ENCODE measurements around the gene ADAD2. TPM values are rescaled to one million over a fixed set of nuclear protein-coding genes. Genes with fewer than 3 reads are reported as not detected.

The ADAD2 gene
- total and polyA plus RNA-seq, 11 donors: 0.21 to 1.3 (median 0.58) TPM; not detected in 3

- 78 to 89% (median 84%) methylated on average over 9 of the region's 9 CpGs for WGBS, 4 donors
- H3K9me3 ChIP-seq: no peaks in the 10 kb centered on the region
- no peaks in the 10 kb centered on the region for H3K36me3 ChIP-seq
- H3K27me3 ChIP-seq: peaks cover 0 to 47% (median 6%) of the 10 kb centered on the region in 9 donors
- ATAC-seq (no peak), DNase-seq (no peak)
- no peak overlapping the region for H3K4me3 ChIP-seq
- no peak overlapping the region for H3K27ac ChIP-seq
- TF ChIP-seq CTCF (IDR thresholded peaks at IDR 0.05): no peak
- no peak for TF ChIP-seq POLR2A (IDR thresholded peaks at IDR 0.05)
- intact Hi-C loops (cut with DNase I): no loop called here
- peaks cover 0 to 9% (median 0%) of the 10 kb centered on the region in 12 donors for H3K4me1 ChIP-seq
Observed at GRCh38 chr16:84242839-84243238, 51.9 kb downstream of the ADAD2 start.

GRCh38 chr16:84243732-84244131, 52.8 kb downstream of the ADAD2 start:
- 25 to 92% (median 82%) methylated on average over 1 of the region's 1 CpG for WGBS, 4 donors
- Histone ChIP-seq H3K36me3 (no peaks in the 10 kb centered on the region), H3K27me3 (peaks cover 0 to 44% (median 4%) of the 10 kb centered on the region in 9 donors), H3K9me3 (no peaks in the 10 kb centered on the region), H3K4me3 (no peak overlapping the region), H3K27ac (no peak overlapping the region), H3K4me1 (peaks cover 0 to 9% (median 0%) of the 10 kb centered on the region in 12 donors)
- no peak for TF ChIP-seq POLR2A (IDR thresholded peaks at IDR 0.05)
- no peak for TF ChIP-seq CTCF (IDR thresholded peaks at IDR 0.05)
- DNase-seq (no peak), ATAC-seq (no peak)
- intact Hi-C loops (cut with DNase I): no loop called here

GRCh38 chr16:84244728-84245127, 53.8 kb downstream of the ADAD2 start:
- H3K36me3 ChIP-seq: no peaks in the 10 kb centered on the region
- 97 to 100% (median 98%) methylated on average over 2 of the region's 2 CpGs for WGBS, 4 donors
- no peak for ATAC-seq
- TF ChIP-seq CTCF (IDR thresholded peaks at IDR 0.05): no peak
- TF ChIP-seq POLR2A (IDR thresholded peaks at IDR 0.05): no peak
- no peak overlapping the region for H3K4me3 ChIP-seq
- no peak for DNase-seq
- no peaks in the 10 kb centered on the region for H3K9me3 ChIP-seq
- peaks cover 0 to 40% (median 0%) of the 10 kb centered on the region in 9 donors for H3K27me3 ChIP-seq
- intact Hi-C loops (cut with DNase I): no loop called here
- H3K4me1 ChIP-seq: peaks cover 0 to 3% (median 0%) of the 10 kb centered on the region in 12 donors
- H3K27ac ChIP-seq: no peak overlapping the region

- Histone ChIP-seq H3K27me3 (peaks cover 0 to 27% (median 0%) of the 10 kb centered on the region in 9 donors), H3K4me1 (no peaks in the 10 kb centered on the region), H3K27ac (no peak overlapping the region), H3K4me3 (no peak overlapping the region), H3K9me3 (no peaks in the 10 kb centered on the region), H3K36me3 (no peaks in the 10 kb centered on the region)
- intact Hi-C loops (cut with DNase I): no loop called here
- no peak for DNase-seq
- no peak for TF ChIP-seq POLR2A (IDR thresholded peaks at IDR 0.05)
- no peak for TF ChIP-seq CTCF (IDR thresholded peaks at IDR 0.05)
- WGBS, 4 donors: 80 to 89% (median 83%) methylated on average over 10 of the region's 10 CpGs
- ATAC-seq: no peak
Observed at GRCh38 chr16:84245956-84246678, 55.2 kb downstream of the ADAD2 start.

Data from heart left ventricle (tissue), 16 donors.